Measurements from ENCODE around the gene JPT2.

The JPT2 gene

DNA sequence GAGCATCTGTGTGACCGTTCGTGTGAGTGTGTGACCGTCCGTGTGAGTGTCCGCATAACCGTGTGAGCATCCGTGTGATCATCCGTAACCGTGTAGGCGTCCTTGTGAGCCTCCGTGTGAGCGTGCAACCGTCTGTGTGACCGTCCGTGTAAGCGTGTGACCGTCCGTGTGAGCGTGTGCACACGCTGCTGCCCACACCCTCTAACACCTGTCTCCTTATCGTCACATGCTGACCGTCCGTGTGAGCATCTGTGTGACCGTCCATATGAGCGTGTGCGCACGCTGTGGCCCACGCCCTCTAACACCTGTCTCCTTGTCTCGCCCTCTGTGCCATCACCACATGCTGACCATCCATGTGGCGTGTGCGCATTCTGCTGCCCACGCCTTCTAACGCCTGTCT is 62.2 kb downstream of the JPT2 start:
- Histone ChIP-seq H3K4me2 (ENCODE audit: low read length) (no peak overlapping the region), H3K14ac (ENCODE audit: low read length) (no peak overlapping the region), H2BK120ac (ENCODE audit: insufficient read depth, low read length, poor library complexity) (no peak overlapping the region), H3K27ac (ENCODE audit: low read depth, low read length) (no peak overlapping the region), H4K12ac (ENCODE audit: low read depth, low read length) (no peak overlapping the region), H3K27me3 (ENCODE audit: insufficient read depth, low read length) (no peaks in the 10 kb centered on the region), H3K23ac (ENCODE audit: low read length) (no peak overlapping the region), H3K4me3 (ENCODE audit: low read depth, low read length) (peak overlapping the region; percentile 42), H3K18ac (ENCODE audit: low read length) (no peak overlapping the region), H3K4ac (ENCODE audit: low read depth, low read length) (no peak overlapping the region), H4K8ac (ENCODE audit: low read depth, low read length) (no peak overlapping the region), H3K79me1 (ENCODE audit: low read length) (peaks cover 4% of the 10 kb centered on the region), H2BK5ac (ENCODE audit: low read depth, low read length, poor library complexity) (no peak overlapping the region), H3K9ac (ENCODE audit: low read length) (no peak overlapping the region), H3K79me2 (ENCODE audit: control insufficient read depth, insufficient read depth, low read length, poor library complexity) (peaks cover 3% of the 10 kb centered on the region), H2BK12ac (ENCODE audit: low read length) (no peak overlapping the region), H3K36me3 (ENCODE audit: control insufficient read depth in 1 of 2, insufficient read depth in 2 of 2, low read length in 2 of 2) (peaks cover 20% of the 10 kb centered on the region in 2 experiments), H2AFZ (ENCODE audit: insufficient read depth, low read length, poor library complexity) (no peak overlapping the region), H4K91ac (ENCODE audit: low read depth, low read length) (no peak overlapping the region), H3K9me3 (ENCODE audit: insufficient read depth, low read depth, low read length) (peaks cover 55% of the 10 kb centered on the region), H2AK5ac (ENCODE audit: low read length) (no peak overlapping the region), H3K4me1 (ENCODE audit: control insufficient read depth in 1 of 2, insufficient read depth in 2 of 2, low read length in 2 of 2) (peaks cover 7 to 13% of the 10 kb centered on the region in 2 experiments)
- no CpG with 5 or more reads among the region's 33 CpGs for whole genome bisulfite sequencing (ENCODE audit: extremely low coverage, insufficient coverage, insufficient read length)
- DNase-seq, result no peak

DNA sequence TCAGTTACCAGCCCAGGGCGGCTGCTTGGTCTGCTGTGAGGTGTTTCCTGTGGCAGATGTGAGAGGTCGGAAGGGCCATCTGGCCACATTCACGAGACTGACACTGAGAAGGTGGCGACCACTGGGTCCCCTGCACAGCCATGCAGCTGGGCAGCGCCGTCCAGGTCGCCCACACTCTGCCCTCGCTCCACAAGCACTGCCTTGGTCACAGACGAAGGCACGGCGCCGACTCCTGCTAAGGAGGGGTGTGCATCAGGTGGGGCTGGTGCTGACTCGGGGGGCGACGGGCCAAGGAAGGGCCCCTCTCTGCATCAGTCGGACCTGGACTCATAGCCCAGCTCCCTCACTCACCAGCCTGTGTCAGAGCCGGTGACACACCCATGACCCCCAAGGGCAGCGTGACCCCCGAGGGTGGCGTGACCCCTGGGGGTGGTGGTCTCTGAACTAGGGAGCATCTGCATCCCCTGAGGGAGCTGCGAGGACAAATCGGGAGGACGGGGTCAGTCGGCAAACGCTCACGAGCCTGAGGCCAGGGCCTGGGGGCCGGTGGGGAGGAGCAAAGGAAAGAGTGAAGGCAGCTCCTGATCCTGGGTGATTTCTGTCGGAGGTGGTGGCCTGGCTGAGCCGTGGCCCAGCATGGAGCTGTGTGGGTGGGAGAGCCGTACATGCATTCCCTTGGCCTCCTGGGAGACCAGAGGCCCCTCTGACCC is 62.9 kb downstream of the JPT2 start:
- Histone ChIP-seq H3K23ac (ENCODE audit: low read length) (no peak overlapping the region), H3K9ac (ENCODE audit: low read length) (no peak overlapping the region), H3K4me3 (ENCODE audit: low read depth, low read length) (peak overlapping the region; percentile 1), H4K8ac (ENCODE audit: low read depth, low read length) (no peak overlapping the region), H3K79me1 (ENCODE audit: low read length) (peaks cover 8% of the 10 kb centered on the region), H3K18ac (ENCODE audit: low read length) (no peak overlapping the region), H3K27me3 (ENCODE audit: insufficient read depth, low read length) (no peaks in the 10 kb centered on the region), H3K27ac (ENCODE audit: low read depth, low read length) (no peak overlapping the region), H4K91ac (ENCODE audit: low read depth, low read length) (no peak overlapping the region), H2BK5ac (ENCODE audit: low read depth, low read length, poor library complexity) (no peak overlapping the region), H3K36me3 (ENCODE audit: control insufficient read depth in 1 of 2, insufficient read depth in 2 of 2, low read length in 2 of 2) (peaks cover 16 to 20% of the 10 kb centered on the region in 2 experiments), H2AFZ (ENCODE audit: insufficient read depth, low read length, poor library complexity) (no peak overlapping the region), H3K79me2 (ENCODE audit: control insufficient read depth, insufficient read depth, low read length, poor library complexity) (peaks cover 6% of the 10 kb centered on the region), H3K4me1 (ENCODE audit: control insufficient read depth in 1 of 2, insufficient read depth in 2 of 2, low read length in 2 of 2) (peaks cover 13 to 20% of the 10 kb centered on the region in 2 experiments), H2BK12ac (ENCODE audit: low read length) (no peak overlapping the region), H3K4me2 (ENCODE audit: low read length) (no peak overlapping the region), H3K4ac (ENCODE audit: low read depth, low read length) (no peak overlapping the region), H2BK120ac (ENCODE audit: insufficient read depth, low read length, poor library complexity) (no peak overlapping the region), H3K14ac (ENCODE audit: low read length) (no peak overlapping the region), H4K12ac (ENCODE audit: low read depth, low read length) (no peak overlapping the region), H3K9me3 (ENCODE audit: insufficient read depth, low read depth, low read length) (peaks cover 48% of the 10 kb centered on the region), H2AK5ac (ENCODE audit: low read length) (no peak overlapping the region)
- no CpG with 5 or more reads among the region's 30 CpGs for WGBS (ENCODE audit: extremely low coverage, insufficient coverage, insufficient read length)
- no peak for DNase-seq

GRCh38 chr16:1741553-1742165 is 63.6 kb downstream of the JPT2 start:
- no peak overlapping the region for H3K4ac ChIP-seq (ENCODE audit: low read depth, low read length)
- H3K79me2 ChIP-seq (ENCODE audit: control insufficient read depth, insufficient read depth, low read length, poor library complexity), result peaks cover 10% of the 10 kb centered on the region
- H2AFZ ChIP-seq (ENCODE audit: insufficient read depth, low read length, poor library complexity), result no peak overlapping the region
- H3K4me2 ChIP-seq (ENCODE audit: low read length), result no peak overlapping the region
- H3K27ac ChIP-seq (ENCODE audit: low read depth, low read length), result no peak overlapping the region
- H3K14ac ChIP-seq (ENCODE audit: low read length), result no peak overlapping the region
- peaks cover 14% of the 10 kb centered on the region for H3K79me1 ChIP-seq (ENCODE audit: low read length)
- no peak overlapping the region for H2BK5ac ChIP-seq (ENCODE audit: low read depth, low read length, poor library complexity)
- H3K27me3 ChIP-seq (ENCODE audit: insufficient read depth, low read length), result no peaks in the 10 kb centered on the region
- WGBS (ENCODE audit: extremely low coverage, insufficient coverage, insufficient read length), result no CpG with 5 or more reads among the region's 19 CpGs
- H4K8ac ChIP-seq (ENCODE audit: low read depth, low read length), result no peak overlapping the region
- no peak overlapping the region for H2AK5ac ChIP-seq (ENCODE audit: low read length)
- peaks cover 41% of the 10 kb centered on the region for H3K9me3 ChIP-seq (ENCODE audit: insufficient read depth, low read depth, low read length)
- H4K12ac ChIP-seq (ENCODE audit: low read depth, low read length), result no peak overlapping the region
- H3K9ac ChIP-seq (ENCODE audit: low read length), result no peak overlapping the region
- no peak overlapping the region for H2BK120ac ChIP-seq (ENCODE audit: insufficient read depth, low read length, poor library complexity)
- H3K4me3 ChIP-seq (ENCODE audit: low read depth, low read length), result no peak overlapping the region
- H3K4me1 ChIP-seq (ENCODE audit: control insufficient read depth in 1 of 2, insufficient read depth in 2 of 2, low read length in 2 of 2), result peaks cover 19 to 25% of the 10 kb centered on the region in 2 experiments
- peaks cover 16 to 20% of the 10 kb centered on the region in 2 experiments for H3K36me3 ChIP-seq (ENCODE audit: control insufficient read depth in 1 of 2, insufficient read depth in 2 of 2, low read length in 2 of 2)
- no peak overlapping the region for H3K23ac ChIP-seq (ENCODE audit: low read length)
- H2BK12ac ChIP-seq (ENCODE audit: low read length), result no peak overlapping the region
- no peak for DNase-seq
- no peak overlapping the region for H4K91ac ChIP-seq (ENCODE audit: low read depth, low read length)
- no peak overlapping the region for H3K18ac ChIP-seq (ENCODE audit: low read length)

GRCh38 chr16:1743376-1744337 is 65.6 kb downstream of the JPT2 start:
- Histone ChIP-seq H2AFZ (ENCODE audit: insufficient read depth, low read length, poor library complexity) (no peak overlapping the region), H3K14ac (ENCODE audit: low read length) (no peak overlapping the region), H4K91ac (ENCODE audit: low read depth, low read length) (no peak overlapping the region), H3K9me3 (ENCODE audit: insufficient read depth, low read depth, low read length) (peaks cover 23% of the 10 kb centered on the region), H4K12ac (ENCODE audit: low read depth, low read length) (no peak overlapping the region), H2BK120ac (ENCODE audit: insufficient read depth, low read length, poor library complexity) (no peak overlapping the region), H3K4me2 (ENCODE audit: low read length) (no peak overlapping the region), H3K9ac (ENCODE audit: low read length) (no peak overlapping the region), H3K36me3 (ENCODE audit: control insufficient read depth in 1 of 2, insufficient read depth in 2 of 2, low read length in 2 of 2) (peaks cover 36 to 38% of the 10 kb centered on the region in 2 experiments), H3K27me3 (ENCODE audit: insufficient read depth, low read length) (no peaks in the 10 kb centered on the region), H2BK5ac (ENCODE audit: low read depth, low read length, poor library complexity) (no peak overlapping the region), H3K79me2 (ENCODE audit: control insufficient read depth, insufficient read depth, low read length, poor library complexity) (peaks cover 15% of the 10 kb centered on the region), H4K8ac (ENCODE audit: low read depth, low read length) (no peak overlapping the region), H3K27ac (ENCODE audit: low read depth, low read length) (no peak overlapping the region), H2BK12ac (ENCODE audit: low read length) (peak overlapping the region; percentile 5), H3K4me1 (ENCODE audit: control insufficient read depth in 1 of 2, insufficient read depth in 2 of 2, low read length in 2 of 2) (peaks cover 26 to 32% of the 10 kb centered on the region in 2 experiments), H2AK5ac (ENCODE audit: low read length) (no peak overlapping the region), H3K18ac (ENCODE audit: low read length) (no peak overlapping the region), H3K23ac (ENCODE audit: low read length) (no peak overlapping the region), H3K4ac (ENCODE audit: low read depth, low read length) (no peak overlapping the region), H3K79me1 (ENCODE audit: low read length) (peaks cover 20% of the 10 kb centered on the region), H3K4me3 (ENCODE audit: low read depth, low read length) (no peak overlapping the region)
- no peak for DNase-seq
- no CpG with 5 or more reads among the region's 32 CpGs for WGBS (ENCODE audit: extremely low coverage, insufficient coverage, insufficient read length)

Measured in trophoblast cell (in vitro differentiated cells and primary cell).